GM19395 (cell line): Measurements from ENCODE around the gene RPGRIP1.
"Not testable (repeated sequence)": the region's sequence is repeated elsewhere in the genome, so short reads cannot be mapped to it uniquely, and the experiment has no call there.

ENCODE experiments used
- ATAC-seq: cut with Tn5 transposase; IDR thresholded peaks from one replicate; pipeline ENCODE4 v1.9.1; 2021; ENCODE audit warnings: mild to moderate bottlenecking, moderate library complexity; ENCODE audit not compliant: unreplicated experiment

RPGRIP1 gene

DNA sequence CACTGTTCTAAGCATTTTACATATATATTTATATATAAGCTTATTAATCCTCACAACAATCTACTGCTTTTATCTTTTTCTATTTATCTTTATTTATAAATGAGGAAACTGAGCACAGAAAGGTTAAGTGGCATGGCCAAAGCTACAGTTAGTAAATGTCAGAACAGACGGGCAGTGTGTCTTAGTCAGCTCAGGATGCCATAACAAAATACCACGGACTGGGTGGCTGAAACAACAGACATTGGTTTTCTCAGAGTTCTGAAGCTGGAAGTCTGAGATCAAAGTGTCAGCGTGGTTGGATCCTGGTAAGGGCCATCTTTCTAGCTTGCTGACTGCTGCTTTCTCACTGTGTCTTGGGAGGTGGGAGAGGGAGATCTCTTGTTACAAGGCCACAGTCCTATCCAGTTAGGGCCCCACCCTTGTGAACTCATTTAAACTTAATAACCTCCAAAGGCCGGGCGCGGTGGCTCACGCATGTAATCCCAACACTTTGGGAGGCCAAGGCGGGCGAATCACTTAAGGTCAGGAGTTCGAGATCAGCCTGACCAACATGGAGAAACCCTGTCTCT is 19.8 kb downstream of the RPGRIP1 start:
- ATAC-seq, result no peak

DNA sequence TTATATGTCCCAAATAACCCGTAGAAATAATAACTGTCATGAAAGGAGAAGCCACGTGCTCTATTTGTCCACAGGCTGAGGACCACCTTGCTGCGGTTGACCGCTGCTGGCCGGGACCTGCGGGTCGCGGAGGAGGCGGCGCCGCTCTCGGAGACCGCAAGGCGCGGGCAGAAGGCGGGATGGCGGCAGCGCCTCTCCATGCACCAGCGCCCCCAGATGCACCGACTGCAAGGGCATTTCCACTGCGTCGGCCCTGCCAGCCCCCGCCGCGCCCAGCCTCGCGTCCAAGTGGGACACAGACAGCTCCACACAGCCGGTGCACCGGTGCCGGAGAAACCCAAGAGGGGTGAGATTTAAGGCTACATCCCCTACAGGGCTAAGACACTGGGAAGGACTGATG is 21.0 kb downstream of the RPGRIP1 start:
- ATAC-seq, result no peak

DNA sequence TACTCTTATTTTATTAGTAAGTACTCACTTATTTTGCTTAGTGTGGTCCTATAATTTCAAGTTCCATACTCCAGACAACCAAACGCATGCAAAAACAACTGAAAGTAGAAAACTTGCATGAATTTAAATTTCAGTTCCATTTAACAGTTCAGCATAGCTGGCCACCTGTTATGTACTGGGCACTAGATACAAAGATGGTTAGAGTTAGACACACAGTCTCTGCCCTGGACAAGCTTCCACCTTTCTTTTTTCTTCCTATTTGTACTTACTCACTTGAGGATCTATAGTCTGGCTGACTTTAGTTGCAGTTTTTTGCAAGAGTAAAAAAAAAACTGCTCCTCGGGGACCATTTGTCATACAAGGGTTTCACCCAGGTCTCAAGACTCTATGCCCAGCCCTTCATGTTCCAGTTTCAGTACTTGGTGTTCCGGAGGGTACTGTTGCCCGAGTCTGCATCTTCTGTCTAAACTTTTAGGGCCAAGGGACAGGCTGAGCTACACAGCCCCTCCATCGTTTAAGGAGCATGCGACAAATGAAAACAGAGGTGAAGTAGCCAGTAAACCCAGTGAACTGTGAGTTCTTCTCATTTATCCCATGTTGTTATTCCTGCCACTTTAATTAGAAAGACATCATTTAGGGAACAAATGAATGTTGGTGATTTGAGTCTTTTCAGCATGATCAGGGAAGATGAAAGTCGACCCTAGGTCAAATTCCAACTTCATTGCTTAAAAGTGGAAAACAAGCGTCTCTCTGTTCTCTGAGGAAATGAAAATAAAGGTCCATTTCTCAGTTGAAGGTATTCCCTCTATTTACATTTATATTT is 22.3 kb downstream of the RPGRIP1 start:
- ATAC-seq, result no peak

DNA sequence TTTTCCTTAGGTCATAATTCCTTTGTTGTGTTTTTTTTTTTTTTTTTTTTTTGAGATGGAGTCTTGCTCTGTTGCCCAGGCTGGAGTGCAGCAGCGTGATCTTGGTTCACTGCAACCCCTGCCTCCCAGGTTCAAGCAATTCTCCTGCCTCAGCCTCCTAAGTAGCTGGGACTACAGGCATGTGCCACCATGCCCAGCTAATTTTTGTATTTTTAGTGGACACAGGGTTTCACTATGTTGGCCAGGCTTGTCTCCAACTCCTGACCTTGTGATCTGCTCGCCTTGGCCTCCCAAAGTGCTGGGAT is 22.9 kb downstream of the RPGRIP1 start:
- ATAC-seq, result not testable (repeated sequence)

DNA sequence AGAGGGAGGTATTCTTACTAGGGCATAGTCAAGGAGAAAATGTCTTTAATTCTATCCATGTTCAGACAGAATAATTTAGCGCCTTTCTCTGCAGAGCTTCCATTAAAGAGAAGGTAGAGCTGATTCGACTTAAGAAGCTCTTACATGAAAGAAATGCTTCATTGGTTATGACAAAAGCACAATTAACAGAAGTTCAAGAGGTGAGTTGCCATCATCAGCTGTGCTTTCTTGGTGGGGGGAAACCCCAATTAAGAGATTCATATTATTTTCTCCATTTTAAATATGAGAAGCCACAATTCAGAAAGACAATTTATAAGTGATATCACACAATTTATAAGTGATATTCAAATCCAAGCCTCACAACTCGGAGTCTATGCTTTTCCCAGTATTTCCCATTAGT is 27.8 kb downstream of the RPGRIP1 start:
- no peak for ATAC-seq

DNA sequence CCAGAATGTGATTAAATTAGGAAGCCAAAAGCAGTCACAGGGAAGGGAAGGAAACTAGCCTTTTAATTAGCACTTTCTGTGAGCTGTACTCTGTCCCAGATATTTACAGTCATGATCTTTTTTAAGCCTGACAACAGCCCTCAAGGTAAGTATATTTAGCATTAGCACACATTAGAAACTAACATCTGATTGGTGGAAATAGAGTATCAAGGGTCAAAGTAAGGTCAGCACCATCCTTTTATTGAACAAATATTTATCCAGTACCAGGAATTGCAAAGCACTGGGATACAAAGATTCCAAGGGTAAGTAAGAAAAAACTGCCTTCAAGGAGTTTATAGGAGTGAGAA is 28.2 kb downstream of the RPGRIP1 start:
- ATAC-seq, result peak; percentile 45

DNA sequence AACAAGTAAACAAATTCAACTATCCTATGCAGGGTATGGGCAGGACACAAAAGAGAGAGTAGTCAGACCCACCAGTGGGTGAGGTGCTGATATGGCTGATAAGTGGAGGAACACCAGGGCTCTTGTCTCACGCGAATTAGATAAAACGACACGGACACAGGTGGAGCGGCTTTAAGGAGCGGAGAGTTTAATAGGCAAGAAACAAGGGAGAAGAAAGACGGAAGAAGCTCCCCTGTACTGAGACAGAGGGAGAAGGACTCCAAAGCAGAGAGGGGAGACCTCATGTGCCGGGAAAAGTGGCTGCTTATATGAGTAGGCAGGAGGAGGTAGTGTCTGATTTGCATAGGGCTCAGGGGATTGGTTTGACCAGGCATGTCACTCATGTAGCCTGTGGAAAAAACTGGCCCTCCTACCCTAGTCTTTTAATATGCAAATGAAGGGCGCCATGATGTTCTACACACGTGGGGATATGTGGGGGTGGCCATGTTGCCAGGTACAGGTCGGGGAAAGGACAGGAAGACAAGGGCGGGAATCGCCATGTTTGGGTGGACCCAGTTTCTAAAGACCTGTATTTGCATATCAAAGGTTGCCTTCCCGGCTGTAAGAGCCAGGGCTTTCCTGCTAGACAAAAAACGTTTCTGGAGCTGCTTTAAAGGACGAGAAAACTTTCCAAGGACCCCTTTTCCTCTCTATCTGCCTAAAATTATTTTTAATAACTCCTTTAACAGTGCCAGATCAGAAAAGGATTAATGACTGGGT is 28.8 kb downstream of the RPGRIP1 start:
- peak; percentile 84 for ATAC-seq

DNA sequence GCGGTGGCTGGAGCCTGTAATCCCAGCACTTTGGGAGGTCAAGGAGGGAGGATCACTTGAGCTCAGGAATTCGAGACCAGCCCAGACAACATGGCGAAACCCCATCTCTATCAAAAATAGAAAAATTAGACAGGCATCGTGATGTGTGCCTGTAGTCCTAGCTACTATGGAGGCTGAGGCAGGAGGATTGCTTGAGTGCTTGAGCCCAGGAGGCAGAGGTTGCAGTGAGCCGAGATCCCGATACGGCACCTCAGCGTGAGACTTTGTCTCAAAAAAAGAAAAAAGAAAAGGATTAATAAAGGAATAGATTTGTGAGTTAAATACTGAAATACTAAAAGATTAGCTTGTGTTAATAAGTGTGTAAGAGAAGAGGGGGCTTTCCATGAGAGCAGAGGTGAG is 29.4 kb downstream of the RPGRIP1 start:
- ATAC-seq, result peak; percentile 1

DNA sequence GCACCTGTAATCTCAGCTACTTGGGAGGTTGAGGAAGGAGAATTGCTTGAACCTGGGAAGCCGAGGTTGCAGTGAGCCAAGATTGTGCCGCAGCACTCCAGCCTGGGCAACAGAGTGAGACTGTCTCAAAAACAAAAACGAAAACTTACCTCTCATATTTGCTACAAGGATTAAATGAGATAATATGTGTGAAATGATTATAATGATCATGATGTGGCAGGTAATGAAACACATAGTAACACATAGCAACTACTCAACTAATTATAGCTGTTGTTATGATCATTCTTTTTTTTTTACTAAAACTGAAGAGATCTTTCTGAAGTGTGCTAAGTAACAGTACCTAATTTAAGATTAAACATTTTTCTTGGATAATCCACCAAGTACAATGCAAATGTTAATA is 30.1 kb downstream of the RPGRIP1 start:
- ATAC-seq, result no peak

DNA sequence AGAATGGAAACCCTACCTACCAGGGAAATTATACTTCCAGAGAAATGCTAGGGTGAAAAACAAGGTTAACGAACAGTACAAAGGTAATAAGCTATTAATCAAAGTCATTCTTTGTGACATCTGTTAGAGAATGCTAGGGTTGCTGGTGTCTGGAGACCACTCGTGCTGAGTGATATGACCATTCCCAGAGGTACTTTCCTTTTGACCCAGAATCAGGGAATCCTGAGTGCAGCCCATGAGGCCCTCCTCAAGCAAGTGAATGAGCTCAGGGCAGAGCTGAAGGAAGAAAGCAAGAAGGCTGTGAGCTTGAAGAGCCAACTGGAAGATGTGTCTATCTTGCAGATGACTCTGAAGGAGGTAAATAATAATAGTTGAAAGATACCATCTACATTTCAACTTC is 31.7 kb downstream of the RPGRIP1 start:
- no peak for ATAC-seq

DNA sequence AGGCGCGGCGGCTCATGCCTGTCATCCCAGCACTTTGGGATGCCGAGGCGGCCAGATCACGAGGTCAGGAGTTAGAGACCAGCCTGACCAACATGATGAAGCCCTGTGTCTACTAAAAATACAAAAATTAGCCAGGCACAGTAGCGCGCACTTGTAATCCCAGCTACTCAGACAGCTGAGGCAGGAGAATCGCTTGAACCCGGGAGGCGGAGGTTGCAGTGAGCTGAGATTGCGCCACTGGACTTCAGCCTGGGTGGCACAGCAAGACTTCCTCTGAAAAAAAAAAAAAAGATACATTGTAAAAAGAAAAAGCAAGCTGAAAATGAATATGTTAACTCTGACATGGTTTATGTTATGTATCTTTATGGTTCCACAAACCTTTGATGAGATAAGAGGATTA is 33.6 kb downstream of the RPGRIP1 start:
- no peak for ATAC-seq

DNA sequence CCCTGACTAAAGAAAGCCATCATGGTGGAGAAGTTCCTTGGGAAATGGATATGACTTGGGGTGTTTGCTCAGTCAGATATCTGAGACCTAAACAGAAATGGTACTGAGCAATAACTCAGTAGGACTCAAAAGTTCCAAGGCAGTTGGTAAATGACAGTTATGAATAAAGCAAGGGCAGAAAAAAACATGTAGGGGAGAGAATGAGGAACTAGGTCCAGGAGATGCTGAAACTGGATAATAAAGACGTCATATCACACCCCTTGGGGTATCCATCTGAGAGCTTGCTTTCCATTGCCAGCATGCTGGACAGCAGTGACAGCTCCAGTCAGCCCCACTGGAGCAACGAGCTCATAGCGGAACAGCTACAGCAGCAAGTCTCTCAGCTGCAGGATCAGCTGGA is 37.5 kb downstream of the RPGRIP1 start:
- no peak for ATAC-seq

DNA sequence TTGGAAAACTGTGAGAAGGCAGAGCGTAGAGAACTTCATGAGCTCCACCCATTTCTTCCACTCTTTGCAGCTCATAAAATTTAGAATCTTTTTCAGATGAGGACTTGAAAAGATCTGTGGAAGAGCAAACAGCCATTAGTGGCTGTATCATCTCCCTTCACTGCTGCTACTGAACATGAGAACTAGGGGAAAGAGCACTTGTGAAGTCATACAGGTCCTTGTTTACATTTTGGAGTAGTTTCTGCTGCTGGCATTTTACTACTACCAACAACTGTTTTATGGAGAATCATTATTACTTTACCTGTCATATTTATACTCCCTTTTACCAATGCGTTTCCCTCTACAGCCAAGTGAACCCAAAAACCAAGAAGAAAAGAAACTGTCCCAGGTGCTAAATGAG is 41.0 kb downstream of the RPGRIP1 start:
- ATAC-seq, result no peak

DNA sequence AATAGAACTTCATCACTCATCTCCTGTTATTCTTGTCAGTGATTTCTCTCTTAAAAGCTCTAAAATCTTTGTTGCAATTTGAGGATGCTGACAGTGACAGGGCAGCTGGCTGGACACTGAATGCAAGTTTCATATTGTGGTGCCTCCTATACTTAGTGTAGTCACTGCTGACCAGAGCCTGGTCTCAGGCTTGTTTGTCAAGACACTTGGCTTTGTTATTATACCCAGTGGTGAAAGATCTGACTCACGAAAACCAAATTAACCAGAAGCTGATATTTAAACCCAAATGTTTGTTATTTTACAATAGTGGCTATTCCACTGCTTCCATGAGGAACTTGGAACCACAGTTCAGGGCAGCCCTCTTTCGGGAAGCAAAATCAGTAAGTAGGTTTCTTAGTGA is 42.8 kb downstream of the RPGRIP1 start:
- ATAC-seq, result no peak

DNA sequence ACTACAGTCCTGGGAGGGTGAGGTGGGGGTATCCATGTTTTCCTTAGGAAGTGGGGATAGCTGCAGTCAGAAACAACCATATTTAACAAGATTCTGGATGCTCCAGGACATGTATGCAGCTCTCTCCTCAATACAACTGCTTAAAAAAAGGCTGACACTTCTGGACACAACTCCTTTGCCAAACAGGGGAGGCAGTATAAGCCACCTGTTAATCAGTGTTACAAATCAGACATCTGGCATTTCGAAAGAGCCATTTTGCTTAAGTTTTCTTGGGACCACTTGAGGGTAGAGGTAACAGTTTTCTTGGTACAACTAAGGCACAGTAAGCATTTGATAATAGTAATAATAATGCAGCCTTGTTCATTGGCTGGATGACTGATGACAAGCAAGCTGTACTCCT is 47.1 kb downstream of the RPGRIP1 start:
- ATAC-seq, result no peak
